HCT116 (cell line): ENCODE results near the gene FUT9. TPM values are rescaled to one million over a fixed set of nuclear protein-coding genes. Genes with fewer than 3 reads are reported as not detected.

Experiments
- ATAC-seq: fragments of 200-7000 bp; cut with Tn5 transposase; 2 replicates; pipeline ENCODE4 v1.9.1; 2020; ENCODE audit warnings: mild to moderate bottlenecking, moderate library complexity
- BruUV-seq: library from RNA; stranded (reverse); fragments of 400-500 nt; replicated peaks from 2 replicates; lab custom pipeline; 2021; lab: Mats Ljungman, UMichigan
- CTCF ChIA-PET: fragments of 300-600 bp; sonication (Branson Sonifier 250); formaldehyde crosslinking; loops from one replicate; lab custom pipeline; 2021; ENCODE audit warnings: antibody characterized with exemption; lab: Charles Lee
- POLR2A ChIA-PET: fragments of 300-600, 350-600 bp; sonication (Branson Sonifier 250); formaldehyde crosslinking; loops from one replicate; lab custom pipeline; 2021; ENCODE audit warnings: antibody characterized with exemption; lab: Charles Lee
- RAD21 ChIA-PET, 2 experiments: fragments of 300-600 bp; sonication (Branson Sonifier 250); formaldehyde crosslinking; loops; one replicate each; lab custom pipeline; 2023; ENCODE audit warnings: low total read pairs in 2 of 2; ENCODE audit not compliant: uncharacterized antibody in 2 of 2, unreplicated experiment in 2 of 2, low non-redundant PET in 1 of 2; lab: Charles Lee
- DNase-seq: peaks from one replicate; pipeline ENCODE4 v3.0.0-alpha.2; 2010; ENCODE audit warnings: low read depth, low spot score
- H2AFZ ChIP-seq: fragments of 200-600 bp; shearing (Covaris generic), sonication (generic); 2 replicates; pipeline ENCODE4 v1.6.1; 2017; ENCODE audit warnings: low read depth, mixed run types, mixed read lengths, antibody characterized with exemption, low read length; ENCODE audit not compliant: poor library complexity, severe bottlenecking
- H3K27ac ChIP-seq: 2 replicates; pipeline ENCODE4 v1.5.1; 2012; ENCODE audit warnings: low read depth, low read length
- H3K27me3 ChIP-seq: fragments of 200-600 bp; sonication (generic); 2 replicates; pipeline ENCODE4 v1.6.1; 2016; ENCODE audit warnings: mixed run types, low read length, mixed read lengths; ENCODE audit not compliant: insufficient read depth
- H3K36me3 ChIP-seq, 2 experiments: fragments of 200-500 bp in 1 of 2; fragments of 200-600 bp in 1 of 2; sonication (Bioruptor generic) in 1 of 2; sonication (generic) in 1 of 2; 2 replicates each; pipeline versions ENCODE4 v1.5.1 to v1.6.1; 2014 to 2016; ENCODE audit warnings: low read length in 2 of 2, inconsistent platforms in 1 of 2, mixed read lengths in 1 of 2, mixed run types in 1 of 2; ENCODE audit not compliant: insufficient read depth in 2 of 2, control insufficient read depth in 1 of 2
- H3K4me1 ChIP-seq, 2 experiments: fragments of 200-600 bp in 1 of 2; sonication (generic) in 1 of 2; 2 replicates each; pipeline versions ENCODE4 v1.5.1 to v1.6.1; 2012 to 2017; ENCODE audit warnings: low read length in 2 of 2, inconsistent platforms in 1 of 2, mild to moderate bottlenecking in 1 of 2, mixed read lengths in 1 of 2, mixed run types in 1 of 2, moderate library complexity in 1 of 2; ENCODE audit not compliant: insufficient read depth in 2 of 2, control insufficient read depth in 1 of 2
- H3K4me2 ChIP-seq: fragments of 200-600 bp; sonication (generic); 2 replicates; pipeline ENCODE4 v1.6.1; 2017; ENCODE audit warnings: mixed run types, low read length, mixed read lengths
- H3K4me3 ChIP-seq, 2 experiments: fragments of 200-600 bp in 1 of 2; sonication (generic) in 1 of 2; replicated peaks in 1 of 2; 2 replicates each; pipeline ENCODE4 v1.5.1; 2011 to 2016; ENCODE audit warnings: low read length in 2 of 2, control low read depth in 1 of 2, low read depth in 1 of 2, mild to moderate bottlenecking in 1 of 2, mixed read lengths in 1 of 2, mixed run types in 1 of 2
- H3K79me2 ChIP-seq: fragments of 200-600 bp; sonication (generic); 2 replicates; pipeline ENCODE4 v1.6.1; 2017; ENCODE audit warnings: mild to moderate bottlenecking, mixed run types, low read length, moderate library complexity, mixed read lengths; ENCODE audit not compliant: insufficient read depth
- H3K9ac ChIP-seq: fragments of 200-600 bp; sonication (generic); 2 replicates; pipeline ENCODE4 v1.6.1; 2016; ENCODE audit warnings: low read length, mixed read lengths
- H3K9me2 ChIP-seq: fragments of 200-600 bp; sonication (generic), shearing (Covaris generic); 2 replicates; pipeline ENCODE4 v1.6.1; 2017; ENCODE audit warnings: mixed run types, mild to moderate bottlenecking, moderate library complexity; ENCODE audit not compliant: insufficient read depth
- H3K9me3 ChIP-seq, 2 experiments: fragments of 200-500 bp in 1 of 2; fragments of 200-600 bp in 1 of 2; sonication (Bioruptor generic) in 1 of 2; sonication (generic) in 1 of 2; 2 replicates each; pipeline ENCODE4 v1.6.1; 2014 to 2017; ENCODE audit warnings: low read length in 2 of 2, mixed read lengths in 2 of 2, inconsistent platforms in 1 of 2, low read depth in 1 of 2, mild to moderate bottlenecking in 1 of 2, mixed run types in 1 of 2, moderate library complexity in 1 of 2; ENCODE audit not compliant: control insufficient read depth in 1 of 2, insufficient read depth in 1 of 2
- H4K20me1 ChIP-seq: fragments of 200-600 bp; sonication (generic), shearing (Covaris generic); 2 replicates; pipeline ENCODE4 v1.6.1; 2017; ENCODE audit warnings: mixed run types, mild to moderate bottlenecking, moderate library complexity; ENCODE audit not compliant: insufficient read depth
- EZH2 ChIP-seq: fragments of 200-600 bp; sonication (generic); IDR thresholded peaks from 2 replicates; pipeline ENCODE4 v1.6.1; 2017; ENCODE audit warnings: antibody characterized with exemption, mixed run types
- FOSL1 ChIP-seq: IDR thresholded peaks from 2 replicates; pipeline ENCODE4 v1.6.1; 2012; ENCODE audit warnings: low read depth
- JUND ChIP-seq: IDR thresholded peaks from 2 replicates; pipeline ENCODE4 v1.6.1; 2012
- MAX ChIP-seq: IDR thresholded peaks from 2 replicates; pipeline ENCODE4 v1.6.1; 2012
- POLR2AphosphoS5 ChIP-seq: IDR thresholded peaks from 2 replicates; pipeline ENCODE4 v1.6.1; 2011; ENCODE audit warnings: mild to moderate bottlenecking, low read depth, low read length, moderate library complexity
- RAD21 ChIP-seq: IDR thresholded peaks from 2 replicates; pipeline ENCODE4 v1.6.1; 2012; ENCODE audit warnings: low read depth, mild to moderate bottlenecking
- SIN3A ChIP-seq: IDR thresholded peaks from 2 replicates; pipeline ENCODE4 v1.6.1; 2012; ENCODE audit warnings: low read depth
- SRF ChIP-seq: IDR thresholded peaks from 2 replicates; pipeline ENCODE4 v1.6.1; 2012; ENCODE audit warnings: low read depth
- ZFX ChIP-seq: fragments of 450-650 bp; IDR thresholded peaks from 2 replicates; pipeline ENCODE4 v1.6.1; 2017
- intact Hi-C: fragments of 100-400 bp; cut with micrococcal nuclease; formaldehyde crosslinking; loops from 2 replicates; pipeline ENCODE4 v1.10.0; 2022
- total RNA-seq: library from RNA; stranded (reverse); gene quantifications from one replicate; pipeline ENCODE4 v1.2.1, GENCODE V29; 2021; ENCODE audit not compliant: unreplicated experiment
- TF ChIP-seq, protein P1 (sequence below): IDR thresholded peaks from 2 replicates; pipeline ENCODE4 v1.6.1; 2011; ENCODE audit warnings: mild to moderate bottlenecking, low read length, moderate library complexity; ENCODE audit not compliant: insufficient replicate concordance; ENCODE audit errors: extremely low read depth

FUT9 gene
- total RNA-seq, 1 experiment from 2014 or later = not detected

- H3K36me3 ChIP-seq = no peaks in the 10 kb centered on the region
- no peaks in the 10 kb centered on the region for H3K79me2 ChIP-seq
- H3K4me3 ChIP-seq = no peak overlapping the region
- H3K4me2 ChIP-seq = no peak overlapping the region
- CTCF ChIA-PET = no interaction called here
- TF ChIP-seq JUND (no peak), SRF (no peak), FOSL1 (no peak), SIN3A (no peak), EZH2 (no peak), POLR2AphosphoS5 (no peak), ZFX (no peak), MAX (no peak), RAD21 (no peak)
- TF ChIP-seq, protein P1, sequence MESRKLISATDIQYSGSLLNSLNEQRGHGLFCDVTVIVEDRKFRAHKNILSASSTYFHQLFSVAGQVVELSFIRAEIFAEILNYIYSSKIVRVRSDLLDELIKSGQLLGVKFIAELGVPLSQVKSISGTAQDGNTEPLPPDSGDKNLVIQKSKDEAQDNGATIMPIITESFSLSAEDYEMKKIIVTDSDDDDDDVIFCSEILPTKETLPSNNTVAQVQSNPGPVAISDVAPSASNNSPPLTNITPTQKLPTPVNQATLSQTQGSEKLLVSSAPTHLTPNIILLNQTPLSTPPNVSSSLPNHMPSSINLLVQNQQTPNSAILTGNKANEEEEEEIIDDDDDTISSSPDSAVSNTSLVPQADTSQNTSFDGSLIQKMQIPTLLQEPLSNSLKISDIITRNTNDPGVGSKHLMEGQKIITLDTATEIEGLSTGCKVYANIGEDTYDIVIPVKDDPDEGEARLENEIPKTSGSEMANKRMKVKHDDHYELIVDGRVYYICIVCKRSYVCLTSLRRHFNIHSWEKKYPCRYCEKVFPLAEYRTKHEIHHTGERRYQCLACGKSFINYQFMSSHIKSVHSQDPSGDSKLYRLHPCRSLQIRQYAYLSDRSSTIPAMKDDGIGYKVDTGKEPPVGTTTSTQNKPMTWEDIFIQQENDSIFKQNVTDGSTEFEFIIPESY = no peak
- no peaks in the 10 kb centered on the region for H4K20me1 ChIP-seq
- ATAC-seq (no peak), DNase-seq (no peak)
- no peak overlapping the region for H3K9ac ChIP-seq
- H2AFZ ChIP-seq = no peak overlapping the region
- POLR2A ChIA-PET = no interaction called here
- RAD21 ChIA-PET = no interaction called here
- H3K27me3 ChIP-seq = no peaks in the 10 kb centered on the region; the same call in 1 of the 2 replicates
- H3K27ac ChIP-seq = no peak overlapping the region
- intact Hi-C loops = no loop called here
- no peaks in the 10 kb centered on the region for H3K9me2 ChIP-seq
- no peaks in the 10 kb centered on the region for H3K9me3 ChIP-seq
- no TSS peak for BruUV-seq
- no peaks in the 10 kb centered on the region for H3K4me1 ChIP-seq
Measured at GRCh38 chr6:96152114-96152708, 136.4 kb downstream of the FUT9 start.
